Epithelial cell of esophagus (primary cell): ENCODE results near the gene SND1.

ENCODE experiments used
- DNase-seq: peaks from one replicate; pipeline ENCODE4 v3.0.0; 2010; ENCODE audit warnings: low read depth
- H3K4me3 ChIP-seq: 2 replicates; pipeline ENCODE4 v1.5.1; 2011; ENCODE audit warnings: mild to moderate bottlenecking, low read length, control low read depth
- CTCF ChIP-seq: IDR thresholded peaks from 2 replicates; pipeline ENCODE4 v1.5.1; 2011; ENCODE audit warnings: low read depth, mild to moderate bottlenecking, low read length, control low read depth, inconsistent platforms; ENCODE audit not compliant: insufficient read depth; ENCODE audit errors: missing control alignments

The SND1 gene

GRCh38 chr7:127683776-127684681, 32.0 kb downstream of the SND1 start:
- no peak overlapping the region for H3K4me3 ChIP-seq
- no peak for TF ChIP-seq CTCF
- no peak for DNase-seq

DNA sequence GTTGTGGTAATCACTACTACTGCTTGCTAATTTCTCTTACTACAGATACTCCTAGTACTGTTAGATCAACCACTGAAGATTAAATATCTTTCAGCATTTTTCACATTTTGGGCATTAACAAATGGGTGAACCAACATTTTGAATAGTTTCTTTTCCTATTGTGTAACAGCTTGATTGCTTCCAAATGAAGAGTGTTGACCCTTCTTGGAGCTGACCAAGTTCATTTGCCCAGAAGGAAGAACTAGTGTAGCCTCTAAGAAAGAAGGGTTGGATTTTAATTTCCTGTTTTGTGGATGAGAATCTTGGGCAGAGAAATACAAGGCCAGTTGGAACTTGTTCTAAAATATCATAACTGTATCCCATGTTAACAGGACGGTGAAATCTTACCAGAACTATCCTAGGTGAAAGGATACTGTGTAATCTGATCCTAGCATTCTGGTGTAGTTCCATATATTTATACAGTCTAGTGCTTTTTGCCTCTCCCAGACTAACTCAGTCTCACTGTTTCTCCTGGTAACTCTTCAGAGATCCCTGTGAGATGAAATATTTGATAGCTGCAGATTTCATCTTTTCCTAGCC, 37.3 kb downstream of the SND1 start:
- no peak for TF ChIP-seq CTCF
- no peak overlapping the region for H3K4me3 ChIP-seq
- peak; percentile 53 for DNase-seq

GRCh38 chr7:127690337-127690736, 38.3 kb downstream of the SND1 start:
- H3K4me3 ChIP-seq, result no peak overlapping the region
- TF ChIP-seq CTCF, result no peak
- DNase-seq, result no peak

DNA sequence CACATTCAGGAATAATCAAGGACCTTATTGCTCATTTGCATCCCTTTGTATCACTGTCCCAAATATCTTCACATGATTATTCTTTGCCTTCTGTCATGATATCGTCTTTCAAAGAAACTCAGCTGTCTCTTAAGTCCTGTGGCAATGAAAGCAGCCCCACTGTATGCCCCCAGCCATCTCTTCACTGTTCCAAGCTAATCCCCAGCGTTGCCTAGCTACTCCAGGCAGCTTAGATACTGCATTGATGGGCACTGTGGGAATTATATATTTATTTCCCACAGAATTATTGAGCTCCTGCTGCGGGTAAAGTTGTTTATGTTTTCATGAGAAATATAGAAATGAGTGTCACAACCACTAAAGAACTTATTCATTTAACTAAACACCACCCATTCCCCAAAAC, 38.8 kb downstream of the SND1 start:
- H3K4me3 ChIP-seq, result no peak overlapping the region
- no peak for DNase-seq
- TF ChIP-seq CTCF, result no peak

DNA sequence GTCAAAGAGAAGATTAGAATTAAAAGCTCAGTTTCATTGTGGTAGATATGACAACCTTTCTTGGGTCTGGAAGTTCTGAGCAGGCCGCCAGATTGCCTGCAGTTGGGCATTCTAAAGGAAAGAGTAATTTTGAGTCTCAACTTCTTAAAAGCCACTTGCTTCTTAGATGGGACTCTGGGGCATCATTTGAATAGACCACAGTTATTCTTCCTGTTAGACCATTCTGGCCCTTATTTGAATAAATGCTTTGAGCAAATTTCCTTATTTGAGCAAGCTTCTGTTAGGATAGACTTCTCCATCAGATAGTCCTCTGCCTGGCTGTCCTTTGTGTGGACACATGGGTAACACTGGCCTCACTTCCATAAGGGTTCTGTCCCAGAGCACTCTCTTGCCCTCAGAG, 40.2 kb downstream of the SND1 start:
- TF ChIP-seq CTCF, result no peak
- no peak for DNase-seq
- no peak overlapping the region for H3K4me3 ChIP-seq

DNA sequence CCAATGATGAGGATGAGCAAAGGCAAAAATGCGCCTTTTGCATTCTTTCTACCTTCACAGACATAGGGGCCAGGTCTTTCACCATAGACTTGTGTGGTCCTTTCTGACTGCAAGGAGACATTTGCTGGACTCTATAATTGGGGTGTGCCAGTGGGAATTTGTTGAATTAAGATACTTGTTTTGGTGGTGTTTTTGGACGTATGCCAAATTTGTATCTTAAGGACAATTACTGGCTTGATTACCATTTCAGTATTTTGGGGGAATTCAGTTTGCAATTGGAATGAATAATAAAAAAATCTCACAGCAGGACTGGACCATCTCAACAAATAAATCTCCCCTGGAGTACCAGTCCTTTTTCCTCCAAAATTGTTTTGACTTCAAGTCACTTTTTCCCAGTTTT, 47.9 kb downstream of the SND1 start:
- no peak for DNase-seq
- H3K4me3 ChIP-seq, result no peak overlapping the region
- TF ChIP-seq CTCF, result no peak
